HG03520 (cell line): ENCODE data around the gene NMNAT2.

Experiments
- ATAC-seq: cut with Tn5 transposase; IDR thresholded peaks from one replicate; pipeline ENCODE4 v1.9.1; 2021; ENCODE audit warnings: mild to moderate bottlenecking, moderate library complexity; ENCODE audit not compliant: unreplicated experiment

The NMNAT2 gene

GRCh38 chr1:183368213-183369108 lies 49.7 kb downstream of the NMNAT2 start:
- no peak for ATAC-seq

GRCh38 chr1:183366116-183366515 lies 52.1 kb downstream of the NMNAT2 start:
- no peak for ATAC-seq

GRCh38 chr1:183365676-183366075 lies 52.5 kb downstream of the NMNAT2 start:
- ATAC-seq: no peak

DNA sequence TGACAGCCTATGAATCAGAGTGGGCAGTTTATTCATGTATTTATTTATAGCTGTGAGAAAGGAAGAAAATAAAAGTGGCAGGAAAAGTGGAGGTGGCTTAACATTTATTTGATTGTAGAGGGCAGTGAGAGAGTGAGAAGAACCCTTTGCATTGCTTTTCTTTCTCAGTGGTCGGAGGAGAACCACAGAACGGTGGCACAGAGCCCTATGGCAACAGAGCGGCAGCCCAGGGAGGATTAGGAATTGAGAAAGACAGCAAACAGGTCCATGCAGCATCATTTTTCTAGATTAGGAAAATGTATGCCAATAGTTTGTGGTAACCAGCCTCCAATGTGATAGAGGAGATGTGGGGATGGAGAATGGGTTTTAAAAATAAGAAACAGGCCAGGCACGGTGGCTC lies 53.1 kb downstream of the NMNAT2 start:
- ATAC-seq: no peak

DNA sequence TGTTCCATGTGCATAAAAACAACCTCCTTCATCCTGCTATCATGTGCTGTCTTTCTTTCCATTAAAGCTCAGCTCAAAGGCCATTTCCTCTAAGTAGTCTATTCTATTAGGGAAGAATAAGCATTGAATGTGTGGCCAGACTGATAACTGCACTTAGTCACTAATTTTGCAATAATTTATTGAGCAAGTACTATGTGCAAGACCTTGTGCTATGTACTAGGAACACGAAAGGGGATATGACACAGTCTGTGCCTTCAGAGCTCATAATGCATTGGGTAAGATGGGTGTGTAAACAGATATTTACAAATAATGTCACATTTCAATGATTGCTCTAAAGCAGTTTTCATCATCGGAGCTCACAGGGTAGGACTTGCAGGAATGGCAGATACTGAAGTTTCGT lies 54.2 kb downstream of the NMNAT2 start:
- ATAC-seq: no peak

DNA sequence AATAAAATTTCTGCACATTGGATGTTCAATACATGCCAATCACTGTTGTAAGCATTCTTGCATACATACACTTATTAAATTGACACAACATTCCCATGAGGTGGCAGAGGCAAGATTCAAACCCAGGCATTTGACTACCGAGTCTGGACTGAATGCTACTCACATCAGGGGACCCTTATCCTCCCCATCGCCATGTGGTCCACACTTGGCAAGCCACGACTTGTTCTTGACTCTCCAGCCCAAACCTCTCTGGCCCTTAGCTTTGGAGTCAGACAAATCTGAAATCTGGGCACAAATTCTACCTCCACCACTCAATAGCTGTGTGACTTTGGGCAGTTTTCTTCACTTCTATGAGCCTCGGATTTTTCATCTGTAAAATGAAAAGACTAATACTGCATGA lies 57.1 kb downstream of the NMNAT2 start:
- ATAC-seq: no peak

- ATAC-seq: no peak
Observed at GRCh38 chr1:183360473-183360872, 57.7 kb downstream of the NMNAT2 start.

DNA sequence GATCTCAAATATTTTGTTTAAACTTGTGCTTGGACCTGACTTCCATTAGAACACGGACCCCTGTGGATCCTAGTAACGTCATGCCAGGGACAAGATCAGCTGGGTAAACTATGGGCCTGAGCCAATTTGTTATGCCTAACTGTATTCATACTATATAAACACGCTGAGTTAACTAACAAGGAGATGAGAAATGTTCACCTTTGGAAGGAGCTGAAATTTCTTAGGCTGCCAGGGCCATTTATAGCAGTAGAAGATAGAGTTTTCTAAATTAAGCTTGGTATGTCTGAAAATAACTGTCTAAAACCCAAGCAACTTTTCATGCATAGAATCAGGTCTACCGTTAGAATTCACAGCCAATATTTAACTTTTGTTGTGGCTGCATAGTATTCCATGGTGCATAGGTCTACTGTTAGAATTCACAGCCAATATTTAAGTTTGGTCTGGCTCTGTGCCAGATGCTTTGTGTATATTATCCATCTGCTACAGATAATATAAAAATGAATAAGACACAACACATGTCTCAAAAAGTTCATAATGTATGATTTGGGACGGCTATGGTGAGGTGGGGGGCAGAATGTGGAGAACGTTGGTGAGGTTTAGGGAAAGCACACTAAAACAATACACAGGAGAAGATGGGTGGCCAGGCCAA lies 61.5 kb downstream of the NMNAT2 start:
- ATAC-seq: no peak

DNA sequence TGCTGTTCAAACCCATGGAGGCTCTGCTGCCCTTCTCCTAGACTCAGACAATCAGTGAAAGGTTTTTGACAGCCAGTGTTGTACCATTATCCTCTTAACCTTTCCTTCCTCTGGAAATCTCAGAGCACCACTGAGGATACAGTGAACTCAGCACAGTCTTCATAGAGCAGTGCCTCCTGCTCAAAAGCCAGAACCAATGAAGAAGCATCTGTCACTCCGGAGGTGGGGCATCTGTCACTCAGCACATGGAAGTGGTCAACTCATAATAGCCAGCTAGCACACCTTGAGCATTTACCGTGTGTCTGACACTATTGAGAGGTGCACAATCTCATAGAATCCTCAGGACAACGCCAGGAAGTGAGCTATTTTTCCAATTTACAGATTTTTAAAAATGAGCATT lies 62.4 kb downstream of the NMNAT2 start:
- no peak for ATAC-seq

DNA sequence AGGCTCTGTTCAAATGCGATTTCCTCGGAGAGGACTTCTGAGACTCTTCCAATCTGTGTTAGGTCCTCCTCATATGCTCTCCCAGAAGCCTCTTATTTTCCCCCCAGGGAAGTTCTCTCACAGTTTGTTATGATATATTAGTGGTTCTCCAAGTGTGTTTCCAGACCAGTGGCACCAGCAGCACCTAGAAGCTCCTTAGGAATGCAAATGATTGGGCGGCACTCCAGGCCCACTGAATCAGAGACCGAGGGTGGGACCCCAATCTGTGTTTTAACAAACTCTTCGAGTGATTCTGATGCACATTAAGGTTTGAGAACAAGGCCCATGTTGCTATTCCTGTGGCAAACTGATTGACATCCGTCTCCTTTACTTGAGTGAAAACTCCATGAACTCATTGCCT lies 63.0 kb downstream of the NMNAT2 start:
- no peak for ATAC-seq

DNA sequence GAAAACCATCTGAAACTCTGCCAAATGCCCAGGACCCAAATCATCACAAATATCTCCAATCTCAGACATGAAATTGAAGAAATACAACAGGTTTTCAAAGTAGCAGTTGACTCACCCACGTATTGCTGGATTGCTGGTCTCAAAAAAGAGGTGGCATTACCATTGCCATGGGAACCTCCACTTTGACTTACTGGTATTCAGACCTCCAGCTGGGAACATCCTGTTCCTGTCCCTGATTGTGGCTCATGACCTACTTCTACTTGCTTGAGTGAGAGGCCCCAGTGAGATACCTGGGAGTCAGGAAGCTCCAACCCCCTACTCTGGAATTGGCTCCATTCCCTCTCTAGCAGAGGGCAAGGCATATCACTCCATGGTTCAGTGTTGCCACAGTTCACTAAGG lies 64.6 kb downstream of the NMNAT2 start:
- no peak for ATAC-seq

- ATAC-seq: no peak
Observed at GRCh38 chr1:183349201-183349711, 68.9 kb downstream of the NMNAT2 start.

- ATAC-seq: no peak
Observed at GRCh38 chr1:183346276-183346732, 71.9 kb downstream of the NMNAT2 start.

- no peak for ATAC-seq
Observed at GRCh38 chr1:183339556-183340167, 78.5 kb downstream of the NMNAT2 start.

DNA sequence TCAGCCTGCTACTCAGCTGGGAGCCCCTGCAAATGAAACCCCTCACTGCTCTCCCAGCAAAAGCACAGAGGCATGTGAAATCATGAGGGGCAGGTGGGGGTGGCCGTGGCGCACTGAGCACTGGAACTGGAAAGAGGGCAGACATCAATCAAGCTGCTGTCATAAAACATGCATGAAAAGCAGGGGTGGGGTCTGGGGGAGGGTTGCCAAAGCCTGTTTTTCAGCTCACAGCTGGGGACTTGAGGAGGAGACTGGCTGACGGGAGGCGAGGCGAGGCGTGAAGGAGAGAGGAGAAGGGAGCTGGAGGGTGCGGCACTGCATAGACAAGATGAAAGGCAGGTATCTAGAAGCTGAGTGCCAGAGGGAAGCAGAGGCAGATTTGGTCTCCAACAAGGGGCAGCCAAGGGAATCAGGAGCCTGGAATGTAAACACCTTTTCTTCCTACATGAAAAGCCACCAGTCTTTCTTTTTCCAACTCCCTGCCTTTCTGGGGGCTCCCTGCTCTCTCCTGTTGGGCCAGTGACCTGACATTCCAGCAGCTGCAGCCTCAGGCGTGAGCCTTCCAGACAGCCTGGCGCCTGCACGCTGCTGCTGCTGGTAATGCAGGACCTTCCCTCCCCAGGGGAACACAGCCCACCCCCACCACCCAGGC lies 87.0 kb downstream of the NMNAT2 start:
- no peak for ATAC-seq

GRCh38 chr1:183330335-183330734 lies 87.8 kb downstream of the NMNAT2 start:
- ATAC-seq: no peak

- no peak for ATAC-seq
Observed at GRCh38 chr1:183328371-183328770, 89.8 kb downstream of the NMNAT2 start.

- ATAC-seq: no peak
Observed at GRCh38 chr1:183327434-183328290, 90.5 kb downstream of the NMNAT2 start.

GRCh38 chr1:183323849-183324683 lies 94.1 kb downstream of the NMNAT2 start:
- ATAC-seq: no peak
